ENCODE data around the gene TNS2.

Gene TNS2

GRCh38 chr12:53067993-53068770 lies 18.3 kb downstream of the TNS2 start:
- H3K27me3 Mint-ChIP-seq = no peaks in the 10 kb centered on the region
- H3K4me1 Mint-ChIP-seq (ENCODE audit: low read depth) = peaks cover 10% of the 10 kb centered on the region
- H3K36me3 Mint-ChIP-seq = no peaks in the 10 kb centered on the region
- no peak overlapping the region for H3K4me3 Mint-ChIP-seq
- H3K9me3 Mint-ChIP-seq (ENCODE audit: low read depth) = no peaks in the 10 kb centered on the region
- peak overlapping the region; percentile 10 for H3K27ac Mint-ChIP-seq

- H3K9me3 Mint-ChIP-seq (ENCODE audit: low read depth) = no peaks in the 10 kb centered on the region
- H3K36me3 Mint-ChIP-seq = no peaks in the 10 kb centered on the region
- H3K4me1 Mint-ChIP-seq (ENCODE audit: low read depth) = peaks cover 10% of the 10 kb centered on the region
- no peak overlapping the region for H3K27ac Mint-ChIP-seq
- no peaks in the 10 kb centered on the region for H3K27me3 Mint-ChIP-seq
- no peak overlapping the region for H3K4me3 Mint-ChIP-seq
These were observed 19.1 kb downstream of the TNS2 start for GRCh38 chr12:53068811-53069585.

- H3K4me3 Mint-ChIP-seq = no peak overlapping the region
- H3K9me3 Mint-ChIP-seq (ENCODE audit: low read depth) = no peaks in the 10 kb centered on the region
- H3K36me3 Mint-ChIP-seq = no peaks in the 10 kb centered on the region
- H3K27ac Mint-ChIP-seq = no peak overlapping the region
- peaks cover 14% of the 10 kb centered on the region for H3K4me1 Mint-ChIP-seq (ENCODE audit: low read depth)
- no peaks in the 10 kb centered on the region for H3K27me3 Mint-ChIP-seq
These were observed 20.0 kb downstream of the TNS2 start for GRCh38 chr12:53069621-53070410.

GRCh38 chr12:53070877-53071492 lies 21.1 kb downstream of the TNS2 start:
- no peak overlapping the region for H3K4me3 Mint-ChIP-seq
- no peaks in the 10 kb centered on the region for H3K27me3 Mint-ChIP-seq
- no peak overlapping the region for H3K27ac Mint-ChIP-seq
- H3K4me1 Mint-ChIP-seq (ENCODE audit: low read depth) = peaks cover 15% of the 10 kb centered on the region
- H3K36me3 Mint-ChIP-seq = no peaks in the 10 kb centered on the region
- H3K9me3 Mint-ChIP-seq (ENCODE audit: low read depth) = no peaks in the 10 kb centered on the region

GRCh38 chr12:53071591-53072551 lies 22.0 kb downstream of the TNS2 start:
- Mint-ChIP-seq H3K27me3 (no peaks in the 10 kb centered on the region), H3K9me3 (ENCODE audit: low read depth) (no peaks in the 10 kb centered on the region), H3K4me3 (no peak overlapping the region), H3K4me1 (ENCODE audit: low read depth) (peaks cover 22% of the 10 kb centered on the region), H3K36me3 (no peaks in the 10 kb centered on the region), H3K27ac (peak overlapping the region; percentile 64)

- Mint-ChIP-seq H3K36me3 (no peaks in the 10 kb centered on the region), H3K4me1 (ENCODE audit: low read depth) (peaks cover 36% of the 10 kb centered on the region)
These were observed 24.0 kb downstream of the TNS2 start for GRCh38 chr12:53073881-53074280.

GRCh38 chr12:53074283-53074998 lies 24.6 kb downstream of the TNS2 start:
- Mint-ChIP-seq H3K9me3 (ENCODE audit: low read depth) (no peaks in the 10 kb centered on the region), H3K36me3 (no peaks in the 10 kb centered on the region)

More at GRCh38 chr12:53073881-53074280, 24.0 kb downstream of the TNS2 start:
- Mint-ChIP-seq H3K27ac (peak overlapping the region; percentile 7), H3K4me3 (no peak overlapping the region), H3K9me3 (ENCODE audit: low read depth) (no peaks in the 10 kb centered on the region), H3K27me3 (no peaks in the 10 kb centered on the region)

GRCh38 chr12:53074999-53075370 lies 25.1 kb downstream of the TNS2 start:
- no peak overlapping the region for H3K27ac Mint-ChIP-seq
- H3K27me3 Mint-ChIP-seq = no peaks in the 10 kb centered on the region
- no peaks in the 10 kb centered on the region for H3K9me3 Mint-ChIP-seq (ENCODE audit: low read depth)
- H3K36me3 Mint-ChIP-seq = no peaks in the 10 kb centered on the region
- no peak overlapping the region for H3K4me3 Mint-ChIP-seq
- peaks cover 43% of the 10 kb centered on the region for H3K4me1 Mint-ChIP-seq (ENCODE audit: low read depth)

More at GRCh38 chr12:53074283-53074998, 24.6 kb downstream of the TNS2 start:
- no peaks in the 10 kb centered on the region for H3K27me3 Mint-ChIP-seq
- H3K4me3 Mint-ChIP-seq = no peak overlapping the region
- H3K4me1 Mint-ChIP-seq (ENCODE audit: low read depth) = peaks cover 39% of the 10 kb centered on the region
- peak overlapping the region; percentile 11 for H3K27ac Mint-ChIP-seq

GRCh38 chr12:53076461-53076860 lies 26.6 kb downstream of the TNS2 start:
- no peak overlapping the region for H3K4me3 Mint-ChIP-seq
- H3K36me3 Mint-ChIP-seq = no peaks in the 10 kb centered on the region
- H3K27ac Mint-ChIP-seq = no peak overlapping the region
- H3K27me3 Mint-ChIP-seq = no peaks in the 10 kb centered on the region
- no peaks in the 10 kb centered on the region for H3K9me3 Mint-ChIP-seq (ENCODE audit: low read depth)
- peaks cover 48% of the 10 kb centered on the region for H3K4me1 Mint-ChIP-seq (ENCODE audit: low read depth)

GRCh38 chr12:53077030-53077429 lies 27.2 kb downstream of the TNS2 start:
- peaks cover 46% of the 10 kb centered on the region for H3K4me1 Mint-ChIP-seq (ENCODE audit: low read depth)
- H3K27ac Mint-ChIP-seq = peak overlapping the region; percentile 84
- peak overlapping the region; percentile 93 for H3K4me3 Mint-ChIP-seq
- H3K27me3 Mint-ChIP-seq = no peaks in the 10 kb centered on the region
- H3K9me3 Mint-ChIP-seq (ENCODE audit: low read depth) = no peaks in the 10 kb centered on the region
- H3K36me3 Mint-ChIP-seq = no peaks in the 10 kb centered on the region

- peaks cover 46% of the 10 kb centered on the region for H3K4me1 Mint-ChIP-seq (ENCODE audit: low read depth)
- H3K36me3 Mint-ChIP-seq = no peaks in the 10 kb centered on the region
- no peaks in the 10 kb centered on the region for H3K27me3 Mint-ChIP-seq
- no peaks in the 10 kb centered on the region for H3K9me3 Mint-ChIP-seq (ENCODE audit: low read depth)
- peak overlapping the region; percentile 81 for H3K27ac Mint-ChIP-seq
- H3K4me3 Mint-ChIP-seq = peak overlapping the region; percentile 93
These were observed 28.8 kb downstream of the TNS2 start for GRCh38 chr12:53078425-53079225.

GRCh38 chr12:53079226-53080117 lies 29.6 kb downstream of the TNS2 start, which contains the start of gene SPRYD3:
Gene SPRYD3, minus strand, starts transcription at chr12:53079390. Its CDS starts 57 bp downstream, at chr12:53079333.
- H3K9me3 Mint-ChIP-seq (ENCODE audit: low read depth) = no peaks in the 10 kb centered on the region
- H3K4me3 Mint-ChIP-seq = peak within 1 kb of the TSS; percentile 93
- H3K36me3 Mint-ChIP-seq = no peaks in the 10 kb centered on the region
- peak within 1 kb of the TSS; percentile 92 for H3K27ac Mint-ChIP-seq
- H3K27me3 Mint-ChIP-seq = no peaks in the 10 kb centered on the region
- peaks cover 44% of the 10 kb centered on the region for H3K4me1 Mint-ChIP-seq (ENCODE audit: low read depth)

Measured in activated naive CD8-positive, alpha-beta T cell (primary cell).